GM11168 (cell line): ENCODE measurements around the gene TEX264.
"Not testable (repeated sequence)": the region's sequence is repeated elsewhere in the genome, so short reads cannot be mapped to it uniquely, and the experiment has no call there.

Source experiments
- in situ Hi-C: fragments of 300-500 bp; cut with MboI; formaldehyde crosslinking; loops from one replicate; pipeline ENCODE4 v1.12.0; 2022; ENCODE audit warnings: low sequenced_read_pairs; ENCODE audit not compliant: unreplicated experiment

The TEX264 gene

DNA sequence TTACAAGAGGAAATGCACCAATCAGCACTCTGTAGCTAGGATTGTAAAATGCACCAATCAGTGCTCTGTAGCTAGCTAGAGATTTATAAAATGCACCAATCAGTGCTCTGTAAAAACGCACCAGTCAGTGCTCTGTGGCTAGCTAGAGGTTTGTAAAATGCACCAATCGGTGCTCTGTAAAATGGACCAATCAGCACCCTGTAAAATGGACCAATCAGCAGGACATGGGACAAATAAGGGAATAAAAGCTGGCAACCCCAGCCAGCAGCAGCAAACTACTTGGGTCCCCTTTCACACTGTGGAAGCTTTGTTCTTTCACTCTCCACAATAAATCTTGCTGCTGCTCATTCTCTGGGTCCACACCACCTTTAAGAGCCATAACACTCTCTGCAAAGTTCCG is 71.3 kb downstream of the TEX264 start:
- in situ Hi-C loops: not testable (repeated sequence)

DNA sequence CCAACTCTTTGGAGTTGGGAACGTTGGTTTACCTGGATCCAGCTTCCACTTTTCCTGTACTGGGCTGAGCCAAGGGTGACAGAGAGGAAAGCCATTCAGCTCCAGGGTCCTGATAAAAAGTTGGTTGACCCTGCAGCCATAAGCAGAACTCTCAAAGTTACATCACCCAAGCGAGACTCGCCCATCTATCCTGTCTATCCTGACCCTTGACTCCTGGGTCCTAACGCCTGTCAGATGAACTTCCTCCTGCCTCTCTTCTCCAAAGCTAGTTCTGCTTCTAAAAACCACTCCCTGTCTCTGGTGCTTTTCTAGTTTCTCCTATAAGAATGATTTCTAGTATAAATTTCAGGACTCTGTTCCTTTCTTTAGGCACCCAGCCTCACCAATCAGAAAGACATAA is 71.9 kb downstream of the TEX264 start:
- in situ Hi-C loops: not testable (repeated sequence)

DNA sequence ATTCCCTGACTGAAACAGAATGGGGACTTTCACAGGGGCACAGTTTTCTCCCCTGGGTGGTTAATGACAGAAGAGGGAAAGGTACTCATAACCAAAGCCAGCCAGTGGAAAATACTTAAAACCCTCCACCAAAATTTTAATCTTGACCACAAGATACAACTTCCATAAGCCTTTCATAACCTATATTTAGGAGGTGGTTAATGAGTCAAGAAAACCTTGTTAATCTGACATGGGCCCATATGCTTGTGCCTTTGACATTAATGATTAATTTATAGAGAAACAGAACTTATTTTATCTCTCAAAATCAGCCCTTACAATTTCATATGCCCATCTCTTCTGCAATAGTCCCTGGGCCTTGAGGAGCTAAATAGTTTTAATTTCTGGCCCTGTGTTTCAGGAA is 76.8 kb downstream of the TEX264 start:
- in situ Hi-C loops: no loop called here

GRCh38 chr3:51748327-51748726 is 77.3 kb downstream of the TEX264 start:
- in situ Hi-C loops: no loop called here

DNA sequence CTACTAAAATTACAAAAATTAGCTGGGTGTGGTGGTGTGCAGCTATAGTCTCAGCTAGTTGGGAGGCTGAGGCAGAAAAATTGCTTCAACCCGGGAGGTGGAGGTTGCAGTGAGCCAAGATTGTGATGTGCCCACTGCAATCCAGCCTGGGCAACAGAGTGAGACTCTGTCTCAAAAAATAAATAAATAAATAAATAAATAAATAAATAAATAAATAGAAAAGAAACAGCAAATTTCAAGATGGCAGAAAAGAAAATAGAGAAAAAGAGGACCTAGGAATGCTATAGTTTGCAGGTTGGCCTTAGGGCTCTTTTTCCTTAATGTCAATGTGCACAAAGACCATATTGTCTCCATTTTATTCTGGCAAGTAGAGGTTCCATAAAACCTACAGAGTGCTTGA is 79.8 kb downstream of the TEX264 start:
- in situ Hi-C loops: no loop called here

GRCh38 chr3:51751287-51751686 is 80.2 kb downstream of the TEX264 start:
- in situ Hi-C loops: no loop called here
